Central memory CD4-positive, alpha-beta T cell (primary cell): ENCODE results near the gene FKBP1A.

ENCODE experiments used
- DNase-seq: peaks from one replicate; pipeline ENCODE4 v3.0.0; 2022

Gene FKBP1A

DNA sequence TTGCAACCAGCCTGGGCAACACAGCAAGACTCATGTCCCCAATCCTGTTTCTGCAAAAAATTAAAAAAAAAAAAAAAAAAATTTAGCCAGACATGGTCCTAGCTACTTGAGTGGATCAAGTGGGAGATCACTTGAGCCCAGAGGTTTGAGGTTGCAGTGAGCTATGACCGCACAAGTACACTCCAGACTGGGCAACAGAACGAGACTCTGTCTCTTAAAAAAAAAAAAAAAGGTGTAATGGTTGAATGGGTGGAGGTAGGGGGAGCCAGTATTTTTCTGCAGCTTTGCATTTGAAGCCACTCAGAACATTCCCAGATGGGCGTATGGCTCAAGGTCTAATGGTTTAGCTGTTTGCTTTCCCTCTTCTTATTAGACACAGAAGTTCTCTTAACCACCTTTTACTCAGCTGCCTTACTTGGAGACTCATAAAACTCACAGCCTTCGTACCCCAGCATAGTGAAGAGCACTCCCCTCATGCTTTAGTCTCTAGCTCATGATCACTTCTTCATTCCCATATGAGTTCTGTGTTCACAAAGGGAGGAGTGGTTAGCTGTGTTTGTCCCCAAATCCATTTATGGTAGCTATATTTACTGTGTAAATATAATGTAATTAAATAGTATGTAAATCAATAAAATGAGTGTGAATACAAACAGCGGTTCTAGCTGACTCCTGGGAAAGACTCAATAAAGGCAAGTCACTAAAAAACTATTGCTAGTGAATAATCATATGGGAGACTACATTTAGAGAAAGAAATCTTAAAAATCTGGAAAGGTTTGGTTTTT, 9.0 kb downstream of the FKBP1A start:
- no peak for DNase-seq

DNA sequence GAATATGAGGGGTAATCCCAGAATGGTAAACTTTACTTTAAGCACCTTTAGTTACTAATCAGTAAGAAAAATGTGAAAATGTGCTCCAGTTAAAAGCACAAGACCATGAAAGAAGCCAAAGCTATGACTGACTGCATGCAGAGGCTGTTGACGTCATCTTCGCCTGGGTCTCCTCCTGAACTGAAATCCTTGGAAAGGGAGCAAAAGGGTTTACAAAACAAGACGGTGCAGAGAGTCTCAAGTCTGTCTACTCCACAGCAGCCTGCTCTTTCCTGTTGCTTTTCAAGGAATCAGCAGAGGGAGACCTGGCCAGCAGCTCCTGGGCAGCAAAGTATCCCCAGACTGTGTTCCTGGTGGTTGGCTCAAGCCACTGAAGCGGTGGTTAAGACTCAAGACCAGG, 10.2 kb downstream of the FKBP1A start:
- DNase-seq = no peak

DNA sequence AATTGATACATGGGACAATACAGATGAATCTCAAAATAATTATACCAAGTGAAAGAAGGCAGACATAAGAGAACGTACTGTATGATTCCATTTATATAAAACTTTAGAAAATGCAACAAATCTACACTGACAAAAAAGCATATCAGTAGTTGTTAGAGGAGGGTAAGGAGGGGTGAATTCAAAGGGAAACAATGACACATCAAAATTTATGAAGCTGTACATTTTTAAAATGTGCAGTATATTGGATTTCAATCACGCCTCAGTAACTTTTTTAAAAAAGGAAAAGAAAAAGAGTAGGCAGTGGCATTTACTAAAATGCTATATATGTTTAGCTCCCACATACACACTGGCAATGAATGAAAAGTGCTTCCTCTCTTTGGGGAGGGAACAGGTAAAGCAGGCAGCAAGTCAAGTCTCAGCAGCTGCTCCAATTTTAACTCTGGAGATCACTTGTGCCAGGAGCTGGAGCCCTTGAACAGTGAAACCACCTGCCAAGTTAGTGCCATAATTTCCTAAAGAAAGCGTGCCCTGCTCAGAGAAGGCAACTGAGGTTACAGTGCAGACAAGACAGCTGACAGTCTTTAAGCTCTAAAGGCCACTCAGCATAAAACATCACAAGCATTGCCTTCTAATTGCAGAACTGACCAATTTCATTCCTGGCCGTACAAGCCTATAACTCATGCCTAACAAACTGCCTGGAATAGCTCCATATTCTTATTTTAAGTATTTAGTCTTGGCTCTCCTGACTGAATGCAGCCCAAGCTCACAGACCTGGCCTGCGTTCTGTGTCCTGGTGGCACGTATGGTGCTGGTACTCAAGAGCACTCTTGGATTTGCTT, 10.9 kb downstream of the FKBP1A start:
- DNase-seq = no peak

DNA sequence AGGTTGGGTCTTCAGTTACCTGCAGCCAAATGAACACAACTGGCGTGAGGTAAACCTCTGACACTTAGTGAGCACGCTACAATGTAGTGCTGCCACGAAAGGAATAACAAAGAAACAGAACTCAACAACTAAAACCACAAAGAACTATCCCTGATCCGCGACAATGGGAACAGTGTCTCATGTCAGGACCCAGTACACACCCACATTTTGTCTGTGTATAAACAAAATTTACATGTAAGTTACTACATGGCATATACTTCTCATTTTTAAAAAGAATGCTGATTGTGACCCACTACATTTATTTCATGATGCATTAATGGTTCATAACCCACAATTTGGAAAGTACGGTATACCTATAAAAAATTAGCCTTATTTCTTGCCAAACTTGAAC, 14.1 kb downstream of the FKBP1A start:
- no peak for DNase-seq

DNA sequence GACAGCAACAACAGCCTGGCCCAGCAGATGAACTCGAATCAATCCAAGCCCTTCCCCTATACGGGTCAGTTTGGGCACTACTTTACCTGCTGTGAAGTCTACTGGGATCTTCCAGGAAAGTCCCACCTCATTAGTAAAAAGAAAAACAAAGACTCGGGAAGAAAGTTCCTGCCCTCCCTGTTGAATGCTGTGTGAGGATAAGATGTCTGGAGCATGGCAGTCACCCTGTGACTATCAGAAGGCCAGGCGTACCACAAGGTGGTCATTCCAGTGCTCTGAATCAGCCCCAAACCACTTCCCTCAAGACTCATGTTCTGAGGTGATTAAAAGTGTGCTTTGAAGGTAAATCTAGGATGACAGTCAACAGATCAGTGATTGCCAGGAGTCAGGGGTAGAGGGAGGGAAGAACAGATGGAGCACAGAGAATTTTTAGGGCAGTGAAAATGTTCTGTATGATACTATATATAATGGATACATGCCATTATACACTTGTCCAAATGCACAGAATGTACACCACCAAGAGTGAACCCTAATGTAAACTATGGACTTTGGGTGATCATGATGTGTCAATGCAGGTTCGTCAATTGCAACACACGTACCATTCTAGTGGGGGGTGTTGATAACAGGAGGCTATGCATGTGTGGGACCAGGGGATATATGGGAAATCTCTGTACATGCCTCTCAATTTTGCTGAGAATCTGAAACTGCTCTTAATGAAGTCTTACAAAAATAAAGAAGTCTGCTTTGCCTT, 14.7 kb downstream of the FKBP1A start:
- DNase-seq = no peak

DNA sequence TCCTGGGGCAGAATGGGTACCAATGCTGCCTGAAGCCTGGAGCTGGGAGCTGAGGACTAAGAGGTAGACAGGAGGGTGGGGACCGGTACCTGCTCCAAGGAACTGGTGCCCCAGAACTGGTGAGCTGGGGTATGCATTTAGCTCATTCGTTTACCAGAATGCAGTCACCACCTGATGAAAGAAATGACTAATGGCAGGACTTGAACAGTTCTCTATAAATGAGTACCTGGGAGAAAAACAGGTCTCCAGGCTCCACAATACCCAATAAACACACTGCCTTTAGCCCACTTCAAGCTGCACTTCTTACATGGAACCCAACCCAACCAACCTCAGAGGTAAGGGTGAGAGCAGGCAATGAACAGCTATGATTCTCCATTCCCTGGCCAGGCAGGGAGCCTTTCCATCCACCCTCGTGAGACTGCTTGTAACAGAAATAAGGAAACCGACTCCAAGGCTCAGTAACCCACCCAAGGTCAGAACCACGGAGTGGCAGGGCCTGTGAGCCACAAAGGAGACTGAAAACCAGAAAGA, 15.4 kb downstream of the FKBP1A start:
- no peak for DNase-seq

DNA sequence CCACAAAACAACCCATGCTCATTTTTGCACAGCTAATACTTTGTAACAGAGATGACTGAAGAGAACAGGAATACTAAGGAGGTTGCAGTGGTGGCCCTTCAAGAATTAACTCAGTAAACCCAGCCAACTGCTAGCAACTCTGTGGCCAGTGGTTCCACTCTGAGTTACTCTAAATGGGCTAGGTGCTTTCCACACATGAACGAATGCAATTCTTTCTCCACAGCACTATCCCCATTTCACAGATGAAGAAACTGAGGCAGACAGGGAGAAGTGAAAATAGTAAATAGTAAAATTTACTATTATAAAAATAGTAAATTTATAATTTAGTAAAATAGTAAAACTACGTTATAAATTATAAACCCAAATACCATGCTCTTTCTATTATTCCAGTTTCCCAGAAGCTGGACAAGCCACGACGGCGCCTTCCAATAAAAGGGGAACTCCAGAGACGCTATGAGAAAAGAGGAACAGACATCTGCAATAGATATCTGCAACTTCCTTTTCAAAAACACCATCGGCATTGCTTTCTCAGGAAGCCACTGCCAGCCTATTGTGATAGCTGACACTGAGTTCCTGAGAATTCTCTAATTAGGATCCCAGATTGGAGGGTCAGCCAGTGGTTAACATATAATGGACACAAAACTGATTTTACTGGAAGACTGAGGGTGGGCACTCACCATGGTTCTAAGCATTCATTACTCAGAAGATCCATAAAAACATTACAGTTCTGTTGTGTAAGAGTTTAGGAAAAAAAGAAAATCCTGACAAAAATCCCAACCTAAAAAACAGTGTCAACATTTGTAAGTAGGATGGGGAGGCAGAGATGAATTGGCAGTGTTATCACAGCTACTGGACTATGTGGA, 16.2 kb downstream of the FKBP1A start:
- no peak for DNase-seq

DNA sequence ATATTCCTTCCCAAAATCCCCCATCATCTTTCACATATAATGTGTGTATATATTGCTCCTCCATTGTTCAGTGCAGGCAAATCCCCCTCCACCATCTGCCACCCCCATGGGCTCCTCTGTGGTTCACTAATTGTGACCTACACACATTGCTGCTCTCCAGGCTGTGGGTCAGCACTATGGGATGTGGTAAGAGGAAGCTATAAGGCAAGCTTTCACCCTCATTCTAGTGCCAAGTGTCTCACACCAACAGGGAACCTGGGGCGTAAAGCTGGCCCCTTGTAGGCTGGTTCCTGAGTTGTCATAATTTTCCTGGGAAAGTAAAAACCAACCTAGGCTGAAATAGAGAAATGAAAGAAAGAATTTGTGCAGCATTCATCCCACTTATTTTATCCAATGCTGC, 16.8 kb downstream of the FKBP1A start:
- no peak for DNase-seq

DNA sequence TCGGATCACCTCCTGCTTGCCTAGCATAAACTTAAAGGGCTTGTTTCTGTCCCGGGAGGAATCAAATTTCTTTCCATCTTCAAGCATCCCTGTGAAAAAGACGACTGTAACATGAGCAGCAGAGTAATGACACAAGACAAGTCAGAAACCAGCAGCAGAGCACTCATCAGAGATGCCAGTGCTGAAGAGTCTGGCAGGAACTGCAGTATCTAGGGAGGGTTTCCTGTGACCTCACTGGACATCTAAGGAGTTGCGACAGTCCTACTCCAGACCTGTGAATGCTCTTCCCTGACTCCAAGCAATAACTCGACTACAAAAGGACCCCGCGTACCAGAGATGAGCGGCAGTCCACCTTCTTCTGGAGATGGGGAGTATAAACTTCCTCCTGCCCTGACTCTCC, 17.3 kb downstream of the FKBP1A start:
- no peak for DNase-seq

DNA sequence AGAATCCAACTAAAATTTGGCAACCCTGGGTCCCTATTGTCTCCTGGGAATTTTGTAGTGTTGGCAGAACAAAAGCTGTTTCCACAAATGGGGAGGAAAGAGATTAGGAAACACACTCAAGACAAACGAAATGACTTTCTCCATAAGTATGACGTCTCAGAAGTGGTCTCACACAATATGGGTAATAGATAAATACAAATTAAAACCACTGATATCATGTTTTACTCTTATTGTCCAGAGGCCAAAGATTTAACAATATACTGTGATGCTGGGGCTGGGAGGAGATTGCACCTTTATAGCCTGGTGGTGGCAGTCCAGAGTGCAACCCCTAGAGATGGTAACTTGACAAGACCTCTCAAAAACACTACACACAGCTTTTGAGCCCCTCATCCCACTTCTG, 18.6 kb downstream of the FKBP1A start:
- no peak for DNase-seq

DNA sequence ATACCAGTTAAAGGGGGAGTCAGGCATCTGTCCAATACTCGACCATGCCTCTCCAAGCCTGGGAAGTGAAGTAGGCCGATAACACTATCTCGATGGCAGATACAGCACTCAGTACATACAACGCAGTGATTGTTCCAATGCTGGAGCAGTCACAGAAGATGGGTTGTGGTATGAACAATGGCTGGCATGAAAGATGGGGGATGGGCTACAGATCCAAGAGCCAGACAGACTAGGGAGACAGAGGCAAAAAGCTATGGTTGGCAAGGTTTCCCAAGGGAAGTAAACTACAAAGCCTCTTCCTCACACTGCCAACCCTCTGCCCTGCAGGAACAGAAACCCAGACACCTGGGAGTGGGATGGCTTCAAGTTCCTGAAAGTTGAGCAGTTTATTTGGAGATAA, 19.2 kb downstream of the FKBP1A start:
- DNase-seq = no peak

DNA sequence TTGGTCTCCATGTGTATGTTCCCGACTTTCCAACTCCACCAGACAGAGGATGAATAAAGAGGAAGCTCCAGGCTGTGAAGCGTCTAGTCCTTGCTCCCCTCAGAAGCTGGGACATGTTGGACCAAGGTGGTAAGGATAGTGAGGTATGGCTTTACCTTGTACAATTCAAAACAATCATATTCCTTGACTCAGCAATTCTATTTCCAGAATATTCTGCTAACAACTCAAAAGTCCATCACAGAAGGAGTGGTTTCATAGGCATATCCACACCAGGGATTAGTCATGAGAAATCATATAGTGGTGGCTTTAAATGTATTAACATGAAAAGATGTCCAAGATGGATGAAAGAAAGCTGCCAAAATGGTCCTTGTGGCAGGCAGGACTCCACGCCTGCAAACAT, 19.8 kb downstream of the FKBP1A start:
- no peak for DNase-seq

DNA sequence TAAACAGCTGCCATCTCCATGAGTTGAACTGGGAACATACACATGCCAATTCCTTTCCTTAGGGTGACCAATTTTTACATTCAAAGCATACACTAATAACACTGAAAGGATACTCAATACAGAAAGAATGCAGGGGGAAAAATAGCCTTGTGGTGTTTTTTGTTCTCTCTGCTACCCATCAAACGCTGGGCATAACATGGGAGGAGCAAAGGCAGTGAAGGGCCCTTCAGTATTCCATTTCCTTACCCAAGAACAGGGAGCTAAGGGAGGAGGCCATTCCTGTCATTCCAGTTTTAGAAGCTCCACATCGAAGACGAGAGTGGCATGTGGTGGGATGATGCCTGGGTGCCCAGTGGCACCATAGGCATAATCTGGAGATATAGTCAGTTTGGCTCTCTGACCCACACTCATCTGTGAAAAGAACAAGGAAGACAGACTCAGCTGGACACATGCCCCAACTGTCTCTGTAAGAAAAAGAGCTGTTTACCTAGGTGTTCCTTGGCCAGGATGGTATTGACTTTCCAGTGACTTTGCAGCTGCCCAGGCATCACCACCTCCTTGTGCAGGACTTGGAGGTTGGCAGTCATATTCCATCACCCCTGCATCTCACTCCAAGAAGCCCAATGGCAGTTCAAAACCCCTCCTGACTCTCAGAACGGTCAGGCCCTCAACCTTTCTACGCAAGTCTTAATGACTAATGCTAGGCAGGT, 20.9 kb downstream of the FKBP1A start:
- no peak for DNase-seq

DNA sequence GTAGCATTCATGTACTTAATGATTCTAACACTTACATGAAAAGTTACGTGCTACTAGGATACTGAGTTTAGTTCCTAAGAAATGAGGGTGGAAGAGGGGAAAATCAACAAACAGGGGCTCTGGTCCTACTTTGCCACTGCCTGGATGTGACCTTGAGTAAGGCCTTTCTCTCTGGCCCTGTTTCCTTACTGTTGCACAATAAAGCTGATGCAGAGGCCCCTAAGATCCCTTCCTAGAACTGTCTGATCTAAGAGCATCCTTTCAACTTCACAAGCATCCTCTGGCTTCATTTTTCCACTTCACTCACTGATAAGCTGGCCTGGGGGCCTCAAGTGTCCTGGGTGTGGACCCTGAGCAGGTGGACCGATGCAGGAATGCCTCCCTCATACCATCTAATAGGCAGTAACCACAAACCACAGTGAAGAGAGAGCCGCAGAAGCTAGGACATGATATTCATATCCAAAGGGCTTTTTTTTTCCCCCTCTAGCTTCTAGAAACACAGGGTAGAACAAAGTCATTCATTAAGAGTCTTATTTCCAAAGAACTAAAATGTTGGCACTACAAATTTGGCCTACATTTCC, 21.6 kb downstream of the FKBP1A start:
- no peak for DNase-seq

DNA sequence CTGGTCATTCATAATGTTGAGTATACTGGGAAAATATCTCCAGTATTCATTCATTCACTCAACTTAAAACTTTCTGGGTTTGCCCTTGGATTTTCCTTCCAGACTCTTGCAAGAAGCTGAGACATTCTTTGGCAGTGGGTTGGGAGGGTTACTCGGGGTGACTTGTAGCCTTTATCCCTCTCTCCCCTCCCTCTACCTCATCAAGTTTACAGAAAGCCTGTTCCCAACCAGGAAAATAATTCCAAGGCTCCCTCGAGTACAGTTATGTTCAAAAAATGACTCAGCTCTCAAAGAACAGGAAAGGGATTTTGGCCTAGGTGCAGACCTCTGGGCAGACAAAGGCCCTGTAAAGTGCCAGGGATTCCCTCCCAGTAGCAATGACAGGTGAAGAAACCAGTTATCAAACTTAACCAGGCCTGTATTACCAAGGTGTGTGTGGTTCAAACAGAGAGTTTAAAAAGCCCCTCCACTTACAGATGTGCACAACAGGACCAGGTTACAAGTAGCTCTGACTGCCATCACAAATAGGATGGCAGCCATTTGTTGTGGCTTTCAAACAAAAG, 22.2 kb downstream of the FKBP1A start:
- DNase-seq = no peak

DNA sequence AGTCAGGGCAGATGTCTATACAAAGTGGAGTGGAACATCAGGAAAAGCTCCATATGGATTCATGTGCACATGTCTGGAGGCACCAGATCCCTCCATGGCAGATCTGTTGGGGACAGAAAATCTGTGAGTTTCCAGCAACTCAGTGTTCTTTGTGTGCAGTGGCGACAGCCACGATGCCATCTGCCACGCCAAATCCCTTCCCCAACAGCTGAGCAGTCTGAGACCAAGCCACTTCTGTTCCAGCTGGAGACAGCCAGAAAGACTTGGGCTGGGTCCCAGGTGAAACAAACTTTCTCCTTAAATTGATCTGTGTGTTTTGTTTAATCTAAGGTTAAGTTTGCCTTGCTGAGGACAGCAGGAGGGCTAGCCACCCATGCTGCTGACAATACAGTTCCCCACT, 22.9 kb downstream of the FKBP1A start:
- DNase-seq = no peak

DNA sequence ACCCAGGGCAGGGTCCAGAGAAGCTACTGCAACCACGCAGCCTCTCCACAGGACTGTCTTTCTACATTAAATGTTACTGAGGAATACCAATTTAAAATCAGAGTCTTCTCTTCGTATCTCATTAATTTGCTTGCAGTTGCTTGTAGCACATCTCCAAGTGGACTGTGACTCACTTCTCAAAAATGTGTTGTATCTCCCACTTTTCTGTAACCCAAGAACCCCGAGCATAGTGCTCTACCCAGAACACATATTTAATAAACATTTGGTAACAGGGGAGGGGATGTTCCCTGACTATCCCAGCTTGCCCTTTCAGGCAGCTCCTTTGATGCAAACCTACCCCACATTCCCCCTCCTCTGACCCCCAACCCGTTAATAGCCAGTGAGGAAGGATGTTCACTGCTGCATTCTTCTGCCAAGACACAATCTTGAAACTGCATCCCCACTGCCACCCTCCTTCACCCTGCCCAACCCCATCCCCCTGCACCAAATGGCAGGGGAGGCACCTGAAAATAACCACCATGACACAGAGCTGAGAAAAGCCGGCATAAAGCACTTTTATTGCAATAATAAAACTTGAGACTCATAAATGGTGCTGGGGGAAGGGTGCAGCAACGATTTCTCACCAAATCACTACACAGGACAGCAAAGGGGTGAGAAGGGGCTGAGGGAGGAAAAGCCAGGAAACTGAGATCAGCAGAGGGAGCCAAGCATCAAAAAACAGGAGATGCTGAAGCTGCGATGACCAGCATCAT, 24.2 kb downstream of the FKBP1A start:
- DNase-seq = no peak

DNA sequence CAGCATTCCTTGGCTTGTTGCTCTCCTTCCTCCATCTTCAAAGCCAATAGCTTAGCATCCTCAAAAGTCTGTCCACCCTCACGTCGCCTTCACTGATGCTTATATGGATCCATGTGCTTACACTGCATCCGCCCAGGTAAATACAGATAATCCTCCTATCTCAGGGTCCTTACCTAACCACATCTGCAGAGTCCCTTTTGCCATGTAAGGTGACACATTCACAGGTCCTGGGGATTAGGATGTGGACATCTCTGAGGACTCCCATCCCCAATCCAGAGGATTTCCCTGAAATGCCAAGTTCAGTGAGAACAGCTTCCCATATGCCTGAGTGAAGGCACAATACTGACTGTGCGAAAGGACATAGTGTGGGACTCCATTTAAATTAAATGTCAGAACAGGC, 25.4 kb downstream of the FKBP1A start:
- no peak for DNase-seq

DNA sequence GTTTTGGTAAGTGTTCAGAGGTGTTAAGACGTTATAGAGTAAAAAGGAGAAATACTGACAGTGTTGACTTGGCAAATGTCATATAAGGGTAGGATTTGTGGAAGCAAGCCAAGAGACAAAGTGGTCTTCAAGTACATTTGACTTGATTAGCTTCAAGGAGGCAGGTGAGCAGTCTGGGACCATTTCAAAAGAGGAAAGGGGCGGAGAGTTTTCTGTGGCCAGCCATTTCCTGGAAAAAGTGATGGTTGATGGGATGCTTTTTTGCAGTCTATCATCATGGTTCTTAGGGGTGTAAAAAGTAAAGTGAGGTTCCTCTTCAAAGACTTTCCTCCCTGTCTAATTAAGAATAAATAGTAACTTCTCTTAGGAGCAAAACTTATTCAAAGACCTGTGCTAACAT, 28.7 kb downstream of the FKBP1A start:
- DNase-seq = peak; percentile 7

DNA sequence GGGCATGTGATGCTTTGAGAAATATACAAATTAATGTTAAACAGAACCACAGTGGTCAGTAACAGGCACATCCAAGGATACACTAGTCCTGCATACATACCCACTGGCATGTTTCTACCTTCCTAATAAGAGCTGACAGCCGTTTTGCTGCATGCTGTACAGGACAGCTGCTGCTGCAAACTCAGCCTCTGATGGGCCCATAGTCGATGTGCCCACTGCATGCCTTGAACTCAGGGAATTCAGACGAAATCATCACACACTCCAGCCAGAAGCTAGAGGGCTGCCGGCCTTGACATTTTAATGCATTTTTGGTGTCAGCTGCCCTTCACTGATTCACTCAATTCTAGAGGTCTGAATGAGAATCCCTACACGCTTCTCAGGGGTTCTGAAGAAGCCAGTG, 29.3 kb downstream of the FKBP1A start:
- no peak for DNase-seq
